Mesothelial cell of epicardium (in vitro differentiated cells): ENCODE data around the gene FHIT. TPM values are rescaled to one million over a fixed set of nuclear protein-coding genes. Genes with fewer than 3 reads are reported as not detected.

Source experiments
- DNase-seq, 2 experiments: peaks; one replicate each; pipeline ENCODE4 v3.0.0; 2021; ENCODE audit warnings: low spot score in 2 of 2; ENCODE audit not compliant: unreplicated experiment in 2 of 2
- H3K27ac Mint-ChIP-seq: 2 replicates; pipeline ENCODE4 v1.8.0; 2021; ENCODE audit warnings: mixed read lengths
- H3K27me3 Mint-ChIP-seq: 2 replicates; pipeline ENCODE4 v1.8.0; 2021; ENCODE audit warnings: low read depth, mixed read lengths
- H3K36me3 Mint-ChIP-seq: 2 replicates; pipeline ENCODE4 v1.8.0; 2021; ENCODE audit warnings: mixed read lengths
- H3K4me1 Mint-ChIP-seq: 2 replicates; pipeline ENCODE4 v1.8.0; 2021; ENCODE audit warnings: mixed read lengths
- H3K4me3 Mint-ChIP-seq: 2 replicates; pipeline ENCODE4 v1.8.0; 2021; ENCODE audit warnings: mild to moderate bottlenecking, moderate library complexity, mixed read lengths
- H3K9me3 Mint-ChIP-seq: 2 replicates; pipeline ENCODE4 v1.8.0; 2021; ENCODE audit warnings: mixed read lengths
- total RNA-seq: library from RNA; stranded (reverse); gene quantifications from 3 replicates; pipeline ENCODE4 v1.2.1, GENCODE V29; 2021
- TF ChIP-seq, protein P1 (sequence below): fragments of 200-600 bp; sonication (generic); IDR thresholded peaks from one replicate; pipeline ENCODE4 v1.5.0; 2021; ENCODE audit warnings: antibody characterized with exemption; ENCODE audit not compliant: unreplicated experiment

The FHIT gene
- total RNA-seq, 1 donor from 2014 or later: 10.7 TPM

DNA sequence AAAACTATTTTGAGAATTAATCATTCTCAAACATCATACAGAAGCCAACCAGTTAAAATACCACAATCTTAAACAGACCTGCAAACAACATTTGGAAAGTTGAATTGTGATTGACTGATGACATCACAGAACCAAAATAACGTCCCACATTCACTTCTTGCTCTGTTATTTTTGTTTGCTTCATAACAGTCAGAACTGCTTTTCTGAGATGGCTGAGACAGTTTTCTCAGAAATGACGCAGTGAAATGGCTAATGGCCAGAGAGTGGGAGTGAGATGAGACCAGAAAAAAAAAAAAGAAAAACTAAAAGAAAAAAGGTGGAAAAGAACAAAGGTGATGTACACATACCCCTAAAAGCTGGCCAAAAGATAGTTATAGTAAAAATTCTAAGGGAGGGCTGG is 1061.2 kb downstream of the FHIT start:
- Mint-ChIP-seq H3K9me3 (peaks cover 27% of the 10 kb centered on the region), H3K27ac (peak overlapping the region; percentile 76), H3K4me3 (no peak overlapping the region), H3K27me3 (no peaks in the 10 kb centered on the region), H3K4me1 (peaks cover 28% of the 10 kb centered on the region), H3K36me3 (peaks cover 8% of the 10 kb centered on the region)
- DNase-seq: no peak
- TF ChIP-seq, protein P1, sequence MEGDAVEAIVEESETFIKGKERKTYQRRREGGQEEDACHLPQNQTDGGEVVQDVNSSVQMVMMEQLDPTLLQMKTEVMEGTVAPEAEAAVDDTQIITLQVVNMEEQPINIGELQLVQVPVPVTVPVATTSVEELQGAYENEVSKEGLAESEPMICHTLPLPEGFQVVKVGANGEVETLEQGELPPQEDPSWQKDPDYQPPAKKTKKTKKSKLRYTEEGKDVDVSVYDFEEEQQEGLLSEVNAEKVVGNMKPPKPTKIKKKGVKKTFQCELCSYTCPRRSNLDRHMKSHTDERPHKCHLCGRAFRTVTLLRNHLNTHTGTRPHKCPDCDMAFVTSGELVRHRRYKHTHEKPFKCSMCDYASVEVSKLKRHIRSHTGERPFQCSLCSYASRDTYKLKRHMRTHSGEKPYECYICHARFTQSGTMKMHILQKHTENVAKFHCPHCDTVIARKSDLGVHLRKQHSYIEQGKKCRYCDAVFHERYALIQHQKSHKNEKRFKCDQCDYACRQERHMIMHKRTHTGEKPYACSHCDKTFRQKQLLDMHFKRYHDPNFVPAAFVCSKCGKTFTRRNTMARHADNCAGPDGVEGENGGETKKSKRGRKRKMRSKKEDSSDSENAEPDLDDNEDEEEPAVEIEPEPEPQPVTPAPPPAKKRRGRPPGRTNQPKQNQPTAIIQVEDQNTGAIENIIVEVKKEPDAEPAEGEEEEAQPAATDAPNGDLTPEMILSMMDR: no peak

DNA sequence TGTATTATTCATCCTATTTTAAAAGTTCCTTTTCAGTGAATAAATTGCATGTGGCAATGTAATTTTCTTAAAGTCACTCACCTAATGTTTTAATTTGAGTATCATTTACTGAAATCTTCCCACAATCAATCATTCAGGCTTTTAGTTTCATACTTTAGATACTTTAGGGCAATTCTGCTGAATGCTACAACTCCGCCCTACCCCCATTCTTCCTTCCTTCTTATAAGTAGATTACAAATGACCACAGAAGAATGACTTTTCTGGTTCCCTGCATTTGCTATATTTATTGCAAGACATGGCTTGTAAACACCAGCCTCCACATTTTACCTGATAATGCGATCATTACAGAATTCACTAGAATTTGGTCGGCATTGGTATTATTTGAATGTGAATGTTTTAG is 1061.9 kb downstream of the FHIT start:
- TF ChIP-seq, protein P1: no peak
- H3K36me3 Mint-ChIP-seq: peaks cover 3% of the 10 kb centered on the region
- no peak overlapping the region for H3K4me3 Mint-ChIP-seq
- peak overlapping the region; percentile 72 for H3K27ac Mint-ChIP-seq
- peaks cover 24% of the 10 kb centered on the region for H3K9me3 Mint-ChIP-seq
- DNase-seq: no peak
- H3K4me1 Mint-ChIP-seq: peaks cover 28% of the 10 kb centered on the region
- H3K27me3 Mint-ChIP-seq: no peaks in the 10 kb centered on the region

DNA sequence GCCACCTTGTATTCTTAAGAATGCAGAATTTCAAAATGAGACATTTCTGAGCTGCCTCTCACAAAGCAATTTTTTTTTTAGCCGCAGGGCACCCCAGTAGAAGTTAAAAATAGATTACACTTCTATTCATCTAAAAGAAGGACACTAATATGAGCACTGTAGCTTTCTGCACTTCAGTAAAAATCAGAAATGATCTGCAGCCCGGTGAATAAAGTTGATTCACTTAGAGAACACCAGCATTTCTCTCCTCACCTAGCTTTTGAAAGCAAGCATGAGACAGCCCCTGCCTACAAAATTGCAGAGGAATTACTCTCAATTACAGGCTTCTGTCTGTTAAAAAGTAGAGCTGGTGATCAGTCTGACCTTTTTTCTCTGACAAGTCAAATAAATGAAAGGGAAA is 1062.4 kb downstream of the FHIT start:
- TF ChIP-seq, protein P1: no peak
- Mint-ChIP-seq H3K27me3 (no peaks in the 10 kb centered on the region), H3K9me3 (peaks cover 19% of the 10 kb centered on the region), H3K4me3 (no peak overlapping the region), H3K27ac (peak overlapping the region; percentile 72), H3K36me3 (peaks cover 3% of the 10 kb centered on the region), H3K4me1 (peaks cover 28% of the 10 kb centered on the region)
- no peak for DNase-seq

DNA sequence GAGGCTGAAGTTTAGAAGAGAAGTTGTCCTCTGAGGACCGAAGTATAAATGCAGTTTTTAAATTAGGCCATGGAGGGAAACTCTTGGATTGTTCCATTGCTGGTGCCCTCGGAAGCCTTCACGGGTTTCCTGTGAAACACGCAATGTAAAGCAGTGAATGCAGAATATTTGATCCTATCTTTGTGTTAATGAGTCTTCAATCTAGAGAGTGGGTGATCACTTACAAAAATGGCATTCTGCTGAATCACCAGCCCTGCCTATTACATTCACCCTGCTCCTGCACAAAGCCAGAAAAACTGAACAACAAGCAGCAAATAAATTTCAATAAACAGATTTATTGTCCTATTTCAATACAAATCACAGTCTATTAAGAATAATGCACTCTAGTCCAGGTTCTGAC is 1063.9 kb downstream of the FHIT start:
- TF ChIP-seq, protein P1: no peak
- Mint-ChIP-seq H3K4me1 (peaks cover 28% of the 10 kb centered on the region), H3K4me3 (no peak overlapping the region), H3K9me3 (peaks cover 15% of the 10 kb centered on the region), H3K27ac (no peak overlapping the region), H3K36me3 (peaks cover 3% of the 10 kb centered on the region), H3K27me3 (no peaks in the 10 kb centered on the region)
- DNase-seq: no peak

DNA sequence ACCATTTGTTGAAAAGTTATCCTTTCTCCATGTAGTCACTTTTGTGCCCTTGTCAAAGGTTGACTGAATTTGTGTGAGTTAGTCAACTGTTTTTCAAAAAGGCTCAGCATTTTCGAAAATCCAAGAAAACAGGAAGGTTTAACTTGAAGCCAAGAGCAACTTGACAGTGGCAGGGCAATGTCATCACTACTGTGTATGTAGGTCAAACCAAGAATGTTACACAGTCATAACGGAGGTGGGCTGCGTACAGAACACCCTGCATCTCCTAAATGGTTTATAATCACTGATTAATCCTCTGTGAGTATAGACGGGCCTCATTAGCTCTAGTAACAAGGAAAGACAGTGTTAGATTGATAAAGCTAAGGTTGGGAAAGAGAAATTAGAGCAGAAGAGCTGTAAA is 1064.9 kb downstream of the FHIT start:
- TF ChIP-seq, protein P1: no peak
- peaks cover 12% of the 10 kb centered on the region for H3K9me3 Mint-ChIP-seq
- H3K4me3 Mint-ChIP-seq: no peak overlapping the region

DNA sequence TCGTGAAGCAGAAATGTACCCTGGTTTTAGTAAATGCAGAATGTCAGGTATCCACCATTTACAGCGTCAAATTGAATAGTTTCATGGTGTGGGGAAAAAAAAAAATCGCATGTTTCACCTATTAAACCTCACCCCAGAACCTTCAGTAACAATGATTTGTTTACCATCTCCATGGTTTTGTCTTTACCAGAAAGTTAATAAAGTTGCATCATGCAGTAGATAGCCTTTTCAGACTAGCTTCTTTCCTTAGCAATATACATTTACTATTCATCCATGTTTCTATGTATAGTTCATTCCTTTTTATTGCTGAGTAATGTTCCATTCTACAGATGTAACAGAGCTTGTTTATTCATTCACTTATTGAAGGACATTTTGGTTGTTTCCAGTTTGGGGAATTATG is 1066.1 kb downstream of the FHIT start:
- H3K27me3 Mint-ChIP-seq: no peaks in the 10 kb centered on the region
- H3K9me3 Mint-ChIP-seq: peaks cover 10% of the 10 kb centered on the region
- no peaks in the 10 kb centered on the region for H3K36me3 Mint-ChIP-seq
- no peak overlapping the region for H3K27ac Mint-ChIP-seq
- DNase-seq: no peak
- peaks cover 26% of the 10 kb centered on the region for H3K4me1 Mint-ChIP-seq
- TF ChIP-seq, protein P1: no peak
- H3K4me3 Mint-ChIP-seq: no peak overlapping the region

More for the DNA sequence above, 1064.9 kb downstream of the FHIT start:
- peaks cover 28% of the 10 kb centered on the region for H3K4me1 Mint-ChIP-seq
- no peak for DNase-seq
- H3K36me3 Mint-ChIP-seq: peaks cover 2% of the 10 kb centered on the region
- H3K27ac Mint-ChIP-seq: no peak overlapping the region
- H3K27me3 Mint-ChIP-seq: no peaks in the 10 kb centered on the region
